Amygdala (tissue), 56 donors: Measurements from ENCODE around the gene LCP1.

Source experiments
- DNase-seq, 56 donors: peaks; one replicate each; lab custom pipeline; 2025; lab: John Stamatoyannopoulos, UW

LCP1 gene

DNA sequence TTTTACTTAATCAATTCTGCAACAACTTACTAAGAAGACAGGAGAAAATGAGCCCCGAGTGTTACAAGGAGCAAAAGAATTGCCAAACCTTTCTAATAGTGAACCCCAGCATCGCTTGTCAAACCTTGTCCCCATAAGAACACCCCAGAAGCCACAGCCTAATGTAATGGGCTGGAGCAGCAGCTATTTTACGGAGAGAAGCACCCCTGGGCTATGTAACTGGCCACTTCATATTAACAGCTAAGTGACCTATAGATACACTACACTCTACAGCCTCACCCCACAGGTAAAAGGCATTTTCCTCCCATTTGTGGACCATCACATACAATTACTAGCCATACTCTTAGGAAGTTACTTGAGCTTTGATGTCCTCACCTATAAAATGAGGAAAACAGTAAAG, 49.9 kb downstream of the LCP1 start:
- no peak for DNase-seq

DNA sequence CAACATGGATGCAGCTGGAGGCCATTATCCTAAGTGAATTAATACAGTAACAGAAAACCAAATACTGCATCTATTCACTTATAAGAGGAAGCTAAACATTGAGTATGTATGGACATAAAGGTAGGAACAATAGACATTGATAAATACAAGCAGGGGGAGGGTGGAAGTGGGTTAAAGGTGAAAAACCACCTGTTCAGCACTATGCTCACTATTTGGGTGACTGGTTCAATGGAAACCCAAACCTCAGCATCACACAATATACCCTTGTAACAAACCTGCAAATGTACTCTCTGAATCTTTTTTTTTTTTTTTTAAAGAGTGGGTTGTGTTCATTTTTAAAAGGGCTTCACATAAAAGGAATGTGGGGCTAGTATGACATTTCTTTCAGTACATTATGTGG, 50.3 kb downstream of the LCP1 start:
- DNase-seq, result no peak

DNA sequence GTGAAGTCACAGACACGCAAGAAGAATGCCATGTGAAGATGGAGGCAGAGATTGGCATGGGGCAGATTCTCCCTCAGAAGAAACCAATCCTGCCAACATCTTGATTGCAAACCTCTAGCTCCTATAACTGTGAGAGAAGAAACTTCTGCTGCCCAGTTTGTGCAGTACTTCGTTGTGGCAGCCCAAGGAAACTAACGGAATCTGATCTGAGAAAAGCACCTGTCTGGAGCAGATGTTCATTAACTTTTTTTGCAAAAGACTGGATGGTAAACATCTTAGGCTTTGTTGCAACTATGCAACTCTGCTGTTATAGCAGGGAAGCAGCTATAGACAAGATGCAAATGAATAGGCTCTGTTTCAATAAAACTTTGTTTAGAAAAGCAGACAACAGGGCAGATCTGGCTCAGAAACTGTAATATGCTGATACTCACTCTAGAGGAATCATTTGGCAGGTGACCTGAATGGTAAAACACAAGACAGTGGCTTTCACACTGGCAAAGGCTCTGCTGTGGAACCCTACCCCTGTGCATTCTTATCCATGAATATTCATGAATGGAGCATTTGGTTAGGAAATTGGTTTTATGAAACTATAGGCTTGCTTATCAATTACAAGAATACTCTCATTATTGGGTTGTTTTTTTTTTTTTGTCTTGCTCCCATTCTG, 51.9 kb downstream of the LCP1 start:
- no peak for DNase-seq

DNA sequence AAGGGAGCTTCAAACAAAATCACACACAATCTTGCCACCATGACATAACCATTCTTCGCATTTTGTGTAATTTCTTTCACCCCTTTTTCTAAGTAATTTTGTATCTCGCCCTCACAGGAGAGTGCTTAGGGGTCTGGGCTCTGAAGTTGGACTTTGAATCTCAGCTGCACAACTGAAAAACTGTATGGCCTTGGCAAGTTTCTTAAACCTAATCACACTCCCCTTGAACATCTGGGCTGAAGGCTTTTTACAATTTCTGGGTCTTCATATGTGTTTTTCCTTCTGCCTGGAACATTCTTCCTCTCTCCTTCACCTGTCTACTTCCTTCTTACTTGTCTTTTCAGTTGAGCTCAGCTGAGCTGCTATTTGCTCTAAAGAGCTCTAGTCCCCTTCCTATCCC, 52.9 kb downstream of the LCP1 start:
- DNase-seq, result no peak

DNA sequence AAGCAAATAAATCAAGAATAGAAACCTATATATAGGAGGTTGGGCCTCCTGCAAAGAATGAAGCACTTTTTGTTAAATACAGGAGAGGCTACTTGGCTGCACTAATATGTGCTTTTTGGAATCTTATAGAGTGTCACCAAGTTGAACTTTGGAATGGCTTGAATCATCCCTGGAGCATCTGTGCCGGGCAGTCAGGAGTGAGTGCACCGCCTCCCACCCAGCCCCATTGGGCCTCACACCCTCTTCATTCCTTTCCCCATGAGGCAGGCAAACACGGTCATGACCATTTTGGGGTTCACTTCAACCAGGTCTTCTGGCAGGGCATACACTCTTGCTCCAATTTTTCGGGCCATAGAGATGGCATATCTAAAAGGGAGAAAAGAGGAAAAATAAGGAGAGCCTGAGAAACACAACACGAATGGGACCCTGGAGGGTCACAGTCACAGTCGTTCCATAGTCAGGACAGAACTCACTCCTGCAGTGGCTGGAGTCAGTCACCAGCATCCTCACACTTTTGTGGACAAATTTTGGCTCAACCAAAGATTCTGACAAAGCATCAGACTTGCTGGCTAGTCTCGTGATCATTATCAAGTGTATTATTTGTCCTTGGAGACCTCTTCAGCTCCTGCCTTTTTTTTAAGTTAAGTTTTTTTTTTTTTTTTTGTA, 54.5 kb downstream of the LCP1 start:
- DNase-seq, result no peak

DNA sequence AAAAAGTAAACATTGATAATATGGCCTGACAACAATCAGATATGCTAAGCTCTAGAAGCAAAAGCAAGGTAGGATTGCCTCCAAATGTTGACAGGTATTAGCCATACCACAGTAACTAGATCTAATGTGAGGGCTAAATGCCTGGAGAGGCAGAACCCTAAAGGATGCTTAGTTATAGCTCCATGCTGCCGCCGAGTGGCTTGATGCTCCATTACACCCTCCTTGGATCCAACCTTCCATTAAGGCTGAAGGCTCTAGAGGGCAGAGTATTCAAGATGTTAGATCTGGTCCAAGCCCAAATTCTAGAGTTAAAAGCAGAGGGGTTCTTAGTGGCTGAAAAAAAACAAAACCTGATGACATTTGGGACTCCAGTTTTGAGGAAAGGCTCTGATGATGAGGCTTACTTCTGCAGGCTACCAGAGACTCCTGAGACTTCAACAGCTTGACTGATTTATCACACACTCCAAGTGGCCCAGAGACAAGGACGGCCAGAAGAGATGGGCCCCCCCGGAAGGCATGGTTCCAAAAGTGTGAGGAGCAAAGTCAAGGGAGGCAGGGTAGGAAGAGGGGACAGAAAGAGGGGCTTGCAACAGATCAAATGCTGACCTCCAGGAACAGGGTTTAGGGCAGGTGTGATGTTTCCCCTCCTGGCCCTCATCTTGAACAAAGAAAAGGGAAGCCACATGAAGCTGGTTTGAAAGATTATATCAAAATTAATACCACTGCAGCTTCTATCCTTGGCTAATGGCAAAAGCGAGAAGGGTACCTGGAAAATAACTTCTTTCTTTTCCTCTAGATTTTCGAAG, 55.2 kb downstream of the LCP1 start:
- peak in 51 of 56 donors; percentile 7 to 94 (median 61) for DNase-seq

DNA sequence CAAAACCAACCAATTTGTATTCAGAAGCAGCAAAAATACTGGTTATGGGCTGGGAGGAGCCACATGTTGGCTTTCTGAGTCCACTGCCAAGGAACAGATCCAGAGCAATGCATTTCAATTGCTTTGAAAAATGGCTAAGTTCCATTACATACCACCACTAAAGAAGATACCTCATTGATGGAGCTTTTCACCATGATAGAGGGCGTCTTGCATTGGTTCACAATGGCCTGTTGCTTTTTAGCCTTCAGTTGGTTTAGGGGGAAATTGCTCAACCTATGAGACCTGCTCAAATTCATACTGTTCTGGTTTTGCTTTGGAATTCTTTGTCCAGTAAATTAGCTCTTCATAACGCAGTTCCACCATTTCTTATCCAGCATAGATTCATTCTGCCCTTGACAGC, 55.9 kb downstream of the LCP1 start:
- DNase-seq, result no peak

DNA sequence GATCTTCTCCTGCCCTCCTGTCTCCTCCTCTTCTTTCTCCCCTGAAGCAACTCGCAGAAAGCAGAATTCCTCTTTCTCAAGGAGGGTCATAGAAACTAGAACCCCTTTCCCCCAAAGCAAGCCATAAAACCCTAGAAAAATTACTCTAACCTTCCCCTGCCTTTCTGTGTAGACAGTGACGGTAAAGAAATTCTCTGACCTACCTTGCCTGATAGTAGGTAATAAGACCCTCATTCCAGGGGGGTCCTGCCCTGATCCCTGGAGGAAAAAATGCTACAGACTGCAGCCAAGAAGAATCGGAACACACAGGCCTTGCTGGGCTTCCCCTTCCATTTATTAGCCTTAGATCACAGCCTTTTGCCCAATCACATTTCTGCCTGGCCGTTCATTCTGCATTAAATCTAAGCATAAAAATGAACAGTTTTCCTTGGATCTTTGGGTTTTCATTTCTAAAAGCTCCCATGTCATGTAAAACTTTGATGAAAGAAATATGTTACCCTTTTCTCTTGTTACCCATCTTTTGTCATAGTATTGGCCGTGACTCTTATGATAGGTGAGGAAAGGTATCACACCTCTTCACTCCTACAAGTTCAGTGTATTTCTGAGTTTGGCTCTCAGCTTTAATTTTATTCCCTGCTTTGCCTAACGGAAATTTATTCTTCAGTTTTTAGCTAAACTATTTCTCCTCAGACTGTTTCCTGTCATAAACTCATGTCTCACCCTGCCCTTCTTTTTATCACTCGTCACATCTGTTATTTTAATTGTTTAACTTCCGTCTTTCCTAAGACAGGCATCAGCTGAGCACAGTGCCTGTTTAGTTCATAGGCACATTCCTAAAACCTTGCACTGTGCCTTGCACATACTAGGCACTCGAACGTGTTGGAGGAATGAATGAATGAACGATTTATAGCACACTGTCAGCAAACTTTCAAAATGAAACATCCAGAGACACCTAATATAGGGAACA, 56.7 kb downstream of the LCP1 start:
- no peak for DNase-seq

DNA sequence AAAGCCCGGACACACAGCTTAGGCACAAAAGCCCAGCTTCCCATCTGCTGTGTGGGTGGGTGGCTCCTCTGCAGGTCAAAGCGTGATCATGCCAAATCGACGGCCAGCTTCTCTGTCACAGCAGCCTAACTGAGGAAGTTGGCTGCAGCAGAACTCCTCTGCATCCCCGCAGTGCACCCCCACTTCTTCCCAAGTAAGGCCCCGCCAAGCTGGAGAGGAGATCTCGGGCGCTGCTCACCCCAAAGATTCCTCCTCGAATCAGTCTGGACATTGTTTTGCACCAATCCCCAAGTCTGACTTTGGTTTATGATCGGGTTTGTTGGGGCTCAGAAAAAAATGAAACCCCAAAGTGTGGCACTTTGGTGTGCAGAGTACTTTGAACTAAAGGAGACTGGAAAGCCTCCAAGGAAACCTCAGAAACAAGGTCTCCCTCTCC, 57.4 kb downstream of the LCP1 start:
- peak in 1 of 56 donors; percentile 11 for DNase-seq

DNA sequence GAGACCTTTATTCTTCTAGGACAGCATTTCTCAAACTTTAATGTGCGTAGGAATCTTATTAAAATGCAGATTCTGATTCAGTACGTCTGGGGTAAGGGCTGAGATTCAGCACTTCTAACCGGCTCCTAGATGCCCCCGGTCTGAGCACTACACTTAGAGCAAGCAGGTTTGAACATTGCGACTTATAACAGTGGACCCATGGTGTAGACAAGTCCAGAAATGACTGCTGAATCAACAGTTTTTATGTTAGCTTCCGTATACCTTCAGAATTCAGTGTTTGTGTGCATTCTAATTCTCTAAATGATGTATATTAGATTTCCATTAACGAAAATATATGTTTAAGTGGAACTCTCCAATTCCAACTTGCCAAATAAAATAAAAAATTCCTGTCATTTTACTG, 59.7 kb downstream of the LCP1 start:
- DNase-seq, result no peak

DNA sequence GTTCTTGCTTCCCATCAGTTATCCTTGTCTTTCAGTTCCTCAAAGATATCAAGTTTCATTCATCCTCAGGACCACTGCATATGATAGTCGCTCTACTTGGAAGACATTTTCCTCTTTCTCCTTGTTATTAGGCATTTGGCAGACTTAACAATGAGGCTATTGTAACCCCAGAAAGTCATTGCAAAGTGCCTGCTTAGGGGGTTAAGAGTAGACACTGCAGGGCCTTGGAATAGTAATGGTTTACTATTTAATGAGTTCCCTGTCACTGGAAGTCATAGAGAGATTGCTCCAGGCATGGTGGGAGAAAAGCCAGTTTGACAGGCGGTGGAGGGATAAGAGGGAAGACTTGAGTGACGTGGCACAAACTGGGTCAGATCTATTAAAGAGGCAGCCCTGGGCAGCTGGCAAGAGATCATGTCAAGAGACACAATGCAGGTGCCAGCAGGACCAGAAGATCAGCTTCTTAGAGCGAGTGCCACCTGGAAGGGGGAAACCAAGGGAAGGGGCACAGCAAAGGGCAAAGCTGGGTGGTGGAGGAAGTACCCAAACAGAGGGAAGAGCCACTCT, 60.3 kb downstream of the LCP1 start:
- peak in 2 of 56 donors; percentile 14 to 35 for DNase-seq

DNA sequence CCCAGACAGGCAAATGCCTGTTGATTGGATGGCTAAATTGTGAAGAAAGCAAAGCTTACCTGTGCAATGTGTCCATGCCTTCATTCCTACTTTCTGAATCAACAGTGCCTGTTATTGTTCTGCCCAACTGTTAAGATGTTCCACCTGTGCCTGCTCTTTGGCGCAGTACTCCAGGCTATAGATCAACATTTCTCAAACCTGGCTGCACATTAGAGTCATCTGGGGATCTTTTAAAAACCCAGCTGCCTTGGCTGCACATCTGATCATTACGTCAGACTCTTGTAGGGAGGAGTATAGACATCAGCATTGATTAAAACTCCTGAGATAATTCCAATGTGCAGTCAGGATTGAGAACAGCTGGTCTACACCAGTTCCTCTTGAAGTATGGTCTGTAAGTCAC, 60.9 kb downstream of the LCP1 start:
- no peak for DNase-seq

DNA sequence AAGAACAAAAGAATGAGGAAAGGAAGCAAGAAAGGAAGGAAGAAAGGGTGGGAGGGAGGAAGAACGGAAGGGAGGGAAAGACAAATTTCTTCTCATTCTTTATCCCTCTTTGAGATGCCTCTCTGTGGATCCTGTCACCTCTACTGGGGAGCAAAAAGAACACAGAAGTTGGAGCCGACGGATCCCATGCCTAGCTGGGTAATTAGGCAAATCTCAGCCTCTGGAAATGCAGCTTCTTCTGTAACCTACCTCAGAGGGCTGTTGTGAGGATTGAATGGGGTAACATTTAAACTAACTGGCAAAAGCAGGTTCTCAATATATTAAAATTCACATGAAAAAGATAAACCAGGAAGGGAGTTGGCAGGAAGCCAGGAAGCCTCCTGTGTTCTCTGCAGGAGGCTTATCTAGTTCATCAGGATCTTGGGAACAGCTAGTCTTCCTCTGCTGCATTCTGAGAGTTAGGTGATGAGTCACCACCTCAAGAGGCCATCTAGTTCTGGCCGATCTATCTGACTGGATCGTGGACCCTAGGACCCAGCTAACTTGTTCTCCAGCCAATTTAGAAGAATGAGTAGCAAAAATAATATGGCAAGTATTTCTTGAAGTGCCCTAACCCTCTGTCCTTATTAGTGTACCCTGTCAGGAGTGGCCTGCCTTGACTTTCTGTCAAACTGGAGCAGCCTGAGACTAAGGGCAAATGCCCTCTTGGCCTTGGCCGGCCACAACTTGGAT, 61.9 kb downstream of the LCP1 start:
- DNase-seq, result peak in 3 of 56 donors; percentile 29 to 33 (median 29)

DNA sequence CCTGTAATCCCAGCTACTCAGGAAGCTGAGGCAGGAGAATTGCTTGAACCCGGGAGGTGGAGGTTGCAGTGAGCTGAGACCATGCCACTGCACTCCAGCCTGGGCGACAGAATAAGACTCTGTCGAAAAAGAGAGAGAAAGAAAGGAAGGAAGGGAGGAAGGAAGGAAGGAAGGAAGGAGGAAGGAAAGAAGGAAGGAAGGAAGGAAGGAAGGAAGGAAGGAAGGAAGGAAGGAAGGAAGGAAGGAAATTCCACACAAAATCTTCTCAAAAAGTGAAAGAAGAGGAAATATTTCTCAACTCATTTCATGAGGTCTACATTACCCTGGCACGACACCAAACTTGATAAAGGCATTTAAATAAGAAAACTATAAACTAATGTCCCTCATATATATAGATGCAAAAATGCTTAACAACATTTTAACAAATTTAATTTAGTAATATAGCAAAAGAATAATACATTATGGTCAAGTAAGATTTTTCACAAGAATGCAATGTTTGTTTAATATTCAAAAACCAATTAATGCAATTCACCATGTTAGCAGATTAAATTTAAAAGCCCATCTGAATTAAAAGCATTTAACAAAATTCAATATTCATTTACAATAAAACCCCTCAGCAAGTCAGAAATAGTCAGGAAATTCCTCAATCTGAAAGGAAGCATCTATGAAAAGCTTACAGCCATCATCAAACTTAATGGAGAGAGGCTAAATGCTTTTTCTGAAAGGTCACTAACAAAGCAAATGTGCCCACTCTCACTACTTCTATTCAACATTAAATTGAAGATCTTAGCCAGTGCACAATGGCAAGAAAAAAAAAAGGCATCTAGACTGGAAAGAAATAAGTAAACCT, 65.1 kb downstream of the LCP1 start:
- DNase-seq, result no peak

DNA sequence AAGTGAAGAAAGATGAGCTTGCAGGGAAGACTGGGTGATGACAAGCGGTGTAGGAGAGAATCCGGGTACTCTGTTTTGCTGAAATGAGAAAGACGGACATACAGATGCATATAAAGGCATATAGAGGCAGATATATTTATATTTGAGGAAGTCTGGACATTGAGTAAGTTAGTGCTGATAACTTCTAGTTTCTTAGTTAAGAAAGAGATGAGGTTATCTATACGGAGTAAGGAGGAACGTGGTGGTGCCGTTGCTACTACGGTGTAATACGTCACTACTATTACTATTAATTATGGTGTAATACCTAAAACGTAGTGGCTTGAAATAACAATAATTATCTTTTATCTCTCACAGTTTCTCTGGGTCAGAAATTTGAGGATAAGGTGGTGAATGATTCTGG, 67.4 kb downstream of the LCP1 start:
- no peak for DNase-seq

DNA sequence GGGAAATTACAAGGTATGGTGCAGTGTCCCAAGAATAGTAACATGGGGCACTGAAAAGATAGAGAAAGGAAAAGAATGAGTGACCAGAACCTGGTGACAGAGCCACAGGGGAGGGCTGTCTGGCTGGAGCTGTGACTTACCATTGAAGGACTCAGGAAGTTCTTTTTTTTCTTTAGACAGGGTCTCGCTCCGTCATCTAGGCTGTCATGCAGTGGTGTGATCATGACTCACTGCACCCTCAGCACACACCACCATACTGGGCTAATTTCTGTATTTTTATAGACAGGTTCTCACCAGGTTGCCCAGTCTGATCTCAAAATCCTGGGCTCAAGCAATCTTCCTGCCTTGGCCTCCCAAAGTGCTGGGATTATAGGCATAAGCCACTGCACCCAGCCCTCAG, 68.4 kb downstream of the LCP1 start:
- no peak for DNase-seq

DNA sequence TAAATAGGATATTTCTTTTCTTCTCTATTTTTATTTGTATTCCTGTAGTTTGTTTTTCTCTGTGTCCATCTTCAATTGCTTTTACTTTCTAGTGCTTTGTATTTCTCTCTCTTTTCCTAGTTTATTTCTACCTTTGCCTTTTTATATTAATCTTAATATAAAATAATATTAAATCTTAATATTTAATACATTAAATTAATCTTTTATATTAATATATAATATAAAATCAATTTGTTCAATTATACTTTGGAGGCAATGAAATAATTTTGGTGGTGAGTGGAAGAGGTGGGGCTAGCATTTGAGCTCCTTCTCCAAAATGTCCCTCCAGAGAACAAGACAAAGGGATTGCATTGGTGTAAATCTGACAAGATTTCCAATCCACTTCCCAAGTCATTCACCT, 70.8 kb downstream of the LCP1 start:
- no peak for DNase-seq

DNA sequence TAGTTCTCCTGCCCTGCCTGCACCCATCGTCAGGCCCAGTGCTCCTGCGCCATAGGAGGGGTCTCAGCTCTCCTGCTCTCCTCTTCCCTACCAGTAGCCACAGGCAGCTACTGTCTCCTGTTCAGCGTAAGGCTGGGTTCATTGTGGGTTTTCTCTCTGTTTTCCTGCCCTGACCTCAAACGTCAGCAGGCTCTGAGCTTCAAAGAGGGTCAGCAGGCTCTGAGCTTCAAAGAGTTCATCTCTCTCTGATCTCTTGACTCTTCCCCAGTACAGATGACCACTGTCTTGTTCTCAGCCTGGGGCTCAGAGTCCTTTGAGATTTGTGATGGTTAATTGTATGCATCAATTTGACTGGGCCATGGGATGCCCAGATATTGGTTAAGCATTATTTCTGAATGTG, 72.5 kb downstream of the LCP1 start:
- no peak for DNase-seq
